Smooth muscle cell of trachea (primary cell): ENCODE results near the gene NXT2. TPM values are rescaled to one million over a fixed set of nuclear protein-coding genes. Genes with fewer than 3 reads are reported as not detected.

Experiments used
- total RNA-seq: library from RNA; depleted of rRNA; stranded (reverse); fragments of >200 nt; gene quantifications from 2 replicates; pipeline ENCODE4 v1.2.1, GENCODE V29; 2014

The NXT2 gene
- total RNA-seq = 9.8 and 19.9 TPM in 2 replicates

DNA sequence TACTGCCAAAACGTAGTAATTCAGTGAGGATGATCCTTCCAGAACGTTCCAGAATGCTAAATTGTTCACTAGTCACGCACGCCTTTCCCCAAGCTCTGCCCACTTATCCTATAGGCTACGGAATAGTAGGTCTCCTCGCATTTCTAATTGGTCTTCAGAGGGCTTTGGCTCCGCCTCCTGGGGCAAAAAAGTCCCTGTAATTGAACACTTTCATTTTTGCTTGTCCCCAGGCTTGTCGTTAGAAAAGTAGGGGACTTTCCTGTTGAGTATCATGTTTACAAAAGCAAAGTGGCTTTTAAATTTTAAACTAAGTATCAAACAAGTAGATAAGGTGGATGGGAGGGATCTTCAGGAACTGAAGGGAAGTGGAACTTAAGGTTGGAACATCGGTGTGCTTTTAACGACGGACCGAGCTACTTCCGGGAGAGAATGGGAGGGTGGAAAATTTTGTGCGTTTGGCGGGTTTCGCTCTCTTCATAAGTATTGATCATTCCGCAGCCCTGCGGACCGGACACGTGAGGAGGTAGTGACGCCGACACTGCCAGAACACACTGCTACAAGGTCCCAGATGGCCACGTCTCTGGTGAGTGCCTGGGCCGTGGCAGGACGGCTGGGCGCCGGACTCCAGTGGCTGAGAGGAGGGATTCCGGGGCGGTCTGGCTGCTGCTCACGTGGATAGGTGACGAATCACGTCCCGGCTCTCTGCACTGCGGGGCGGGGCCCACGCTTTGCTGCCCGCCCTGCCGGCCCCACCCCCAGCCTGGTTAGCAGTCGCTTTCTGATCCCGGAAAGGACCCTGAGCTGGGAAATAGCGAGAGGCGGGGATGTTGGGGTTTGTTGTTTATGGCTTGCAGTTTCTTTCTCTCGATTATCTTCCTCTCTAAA is at the start of gene NXT2:
Gene NXT2 (plus strand): TSS at position 406 of the 885 bp plus-strand sequence. CDS start 163 bp downstream, at position 569.

Other genes with a start within 250 kb of the NXT2 start
- under 0.01 TPM in 1 of 2 replicates, not detected in the other for gene GUCY2F, start 54.8 kb upstream of the NXT2 start, total RNA-seq
- gene KCNE5, start 88.3 kb downstream of the NXT2 start, total RNA-seq = 0.58 and 0.66 TPM in 2 replicates
- 218 and 224 TPM in 2 replicates for gene ACSL4, start 196.4 kb downstream of the NXT2 start, total RNA-seq